Eye (tissue), 1 donor: ENCODE measurements around the gene ARHGEF3.

ENCODE experiments used
- DNase-seq: peaks from one replicate; pipeline ENCODE4 v3.0.0-alpha.2; 2015

The ARHGEF3 gene

GRCh38 chr3:56822501-56822900 is 20.8 kb upstream of the ARHGEF3 start:
- DNase-seq, result no peak

DNA sequence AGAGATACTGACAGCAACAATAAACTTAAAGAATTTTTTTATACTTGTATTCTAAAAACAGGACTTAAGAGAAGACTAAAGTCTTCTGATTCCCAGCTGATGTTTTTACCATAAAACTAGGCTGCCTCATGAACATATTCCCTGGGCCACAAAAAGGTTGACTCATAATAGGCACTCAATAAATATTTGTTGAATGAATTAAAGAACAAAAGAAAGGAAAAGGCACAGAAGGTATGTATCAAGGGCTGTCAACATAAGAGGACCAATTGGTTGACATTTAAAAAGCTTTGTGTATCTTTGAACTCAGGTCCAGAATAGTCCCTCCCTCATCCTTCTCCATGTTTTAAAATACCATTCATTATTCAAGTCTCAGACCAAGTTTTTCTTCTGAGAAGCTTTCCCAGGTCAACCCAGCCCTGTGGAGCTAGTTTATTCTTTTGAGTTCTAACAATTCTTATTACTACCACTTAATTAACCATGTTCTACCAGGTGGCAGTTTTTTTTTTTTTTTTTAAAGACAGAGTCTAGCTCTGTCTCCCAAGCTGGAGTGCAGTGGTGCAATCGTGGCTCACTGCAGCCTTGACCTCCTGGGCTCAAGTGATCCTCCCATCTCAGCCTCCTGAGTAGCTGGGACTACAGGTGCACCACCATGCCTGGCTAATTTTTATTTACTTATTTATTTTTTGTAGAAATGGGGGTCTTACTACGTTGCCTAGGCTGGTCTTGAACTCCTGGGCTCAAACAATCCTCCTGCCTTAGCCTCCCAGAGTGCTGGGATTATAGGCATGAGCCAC is 17.5 kb upstream of the ARHGEF3 start:
- no peak for DNase-seq

DNA sequence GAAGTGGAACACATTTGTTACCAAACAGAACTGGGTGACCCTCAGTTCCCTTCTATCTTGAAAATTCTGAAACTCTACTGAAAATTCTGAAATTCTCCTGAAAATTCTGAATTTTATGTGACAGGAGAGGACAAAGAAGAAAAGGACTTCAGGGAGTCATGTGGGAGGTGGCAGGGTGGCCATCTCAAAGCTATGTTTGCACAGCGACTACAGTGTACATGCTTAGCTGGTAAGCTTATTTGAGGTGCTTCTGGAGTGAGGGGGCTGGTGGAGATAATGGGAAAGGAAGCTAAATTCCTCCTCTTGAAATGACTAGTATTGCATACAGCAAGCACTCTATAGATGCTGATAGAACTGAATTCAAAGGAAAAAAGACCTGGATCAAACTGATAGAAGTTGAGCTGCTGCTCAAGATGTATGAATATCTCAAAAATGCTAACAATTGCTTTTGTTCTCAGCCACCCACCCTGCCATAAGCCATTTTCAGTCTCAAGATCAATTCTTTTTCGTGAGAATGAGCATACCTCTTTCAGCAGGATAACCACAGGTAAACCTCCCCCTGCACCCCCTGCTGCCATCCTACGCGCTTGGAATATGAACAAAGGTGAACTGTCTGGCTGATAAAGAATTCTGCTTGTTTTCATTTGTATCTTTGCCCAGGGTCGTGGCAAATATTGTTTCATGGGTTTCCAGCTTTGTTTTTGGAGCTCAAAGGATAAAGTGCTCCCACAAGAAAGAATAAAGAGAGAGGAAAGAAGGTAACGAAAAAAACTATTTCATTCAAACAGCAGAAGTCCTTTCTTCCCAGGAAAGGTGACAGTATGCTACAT is 16.6 kb upstream of the ARHGEF3 start:
- no peak for DNase-seq

DNA sequence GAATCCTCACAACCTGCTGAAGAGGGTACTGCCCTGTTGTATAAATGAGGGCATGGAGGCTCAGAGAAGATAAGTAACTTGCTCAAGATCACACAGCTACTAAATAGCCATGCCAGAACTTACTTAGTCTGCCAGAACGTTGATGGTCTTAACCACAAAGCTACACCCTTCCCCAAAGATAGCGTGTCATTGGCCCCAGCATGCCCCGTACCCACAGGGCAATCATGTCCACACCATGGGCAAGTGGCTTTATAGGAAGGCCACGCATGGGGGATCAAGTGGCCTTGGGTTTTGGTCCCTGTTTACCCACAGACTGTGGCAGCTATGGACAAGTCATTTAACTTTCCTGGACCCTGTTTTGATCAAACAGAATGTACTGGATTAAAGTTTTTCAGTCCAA is 15.9 kb upstream of the ARHGEF3 start:
- no peak for DNase-seq

- no peak for DNase-seq
Measured at GRCh38 chr3:56816061-56816460, 14.3 kb upstream of the ARHGEF3 start.

DNA sequence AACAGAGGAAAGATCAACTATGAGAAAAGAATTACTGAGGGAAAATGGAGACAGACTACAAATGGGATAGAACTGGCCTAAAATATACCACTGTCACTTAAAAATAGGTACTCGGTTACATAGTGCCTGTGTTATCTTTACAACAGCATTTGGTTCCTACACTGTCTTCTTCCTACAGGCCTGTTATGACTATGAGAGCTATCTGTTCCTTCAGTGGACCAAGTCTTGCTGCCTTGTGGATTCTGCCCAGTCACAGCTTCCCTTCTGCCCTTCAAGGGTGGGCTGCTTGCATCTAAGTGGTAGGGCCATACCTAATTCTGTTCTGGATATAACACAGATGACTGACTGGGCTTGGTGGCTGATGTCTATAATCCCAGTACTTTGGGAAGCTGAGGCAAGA is 13.8 kb upstream of the ARHGEF3 start:
- no peak for DNase-seq

DNA sequence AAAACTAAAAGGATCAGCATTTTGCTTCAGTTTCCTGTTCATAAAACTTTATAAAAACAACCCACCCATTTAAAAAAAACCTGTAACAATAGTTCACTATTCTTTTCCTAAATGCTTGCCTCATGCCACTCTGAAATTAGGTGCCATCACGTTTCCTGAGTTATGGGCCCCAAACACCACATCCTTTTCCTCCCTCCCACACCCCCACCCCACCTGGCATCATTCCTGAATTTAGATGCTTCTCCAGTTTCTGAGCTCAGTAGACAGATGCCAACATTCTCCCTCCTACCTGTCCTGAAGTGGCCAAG is 11.9 kb upstream of the ARHGEF3 start:
- no peak for DNase-seq

DNA sequence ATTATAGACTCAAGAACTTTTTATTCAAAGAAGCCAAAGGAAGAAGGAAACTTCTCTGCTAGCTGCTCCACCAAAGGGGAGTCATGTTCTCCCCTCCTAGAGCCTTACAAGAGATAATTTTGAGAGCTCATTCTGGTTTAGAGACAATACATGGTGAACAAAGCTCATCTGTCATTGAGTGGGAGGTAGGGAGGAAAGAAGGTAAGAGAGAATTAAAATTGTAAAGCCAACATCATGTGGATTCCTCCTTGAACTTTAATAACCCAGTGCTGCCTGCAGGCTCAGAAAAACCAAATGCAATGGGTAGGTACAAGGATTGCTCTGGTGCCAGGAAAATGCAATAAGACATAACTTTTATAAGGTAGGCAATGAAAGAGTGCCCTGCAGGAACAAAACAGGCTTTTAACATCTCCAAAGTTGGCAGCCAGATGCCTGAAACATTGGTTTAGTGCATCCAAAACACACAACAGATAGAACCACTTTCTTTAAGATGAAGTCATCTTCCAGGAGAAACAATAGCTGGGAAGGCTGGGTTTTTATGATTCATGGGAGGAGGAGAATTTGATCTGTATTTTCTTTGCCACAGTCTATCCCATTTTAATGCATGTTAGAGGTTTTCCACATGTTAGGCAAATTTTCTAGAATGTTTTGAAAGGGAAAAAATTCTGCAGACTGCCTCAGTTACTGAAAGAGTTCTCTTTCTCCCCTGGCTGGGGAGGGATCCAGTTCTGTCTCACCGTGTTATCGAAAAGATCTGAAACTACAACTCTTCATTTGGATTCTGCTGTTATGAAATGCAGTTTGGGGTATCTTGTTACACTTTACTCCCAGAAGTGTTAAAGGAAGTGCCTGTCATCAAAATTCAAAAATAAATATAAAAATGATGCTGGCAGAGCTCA is 11.3 kb upstream of the ARHGEF3 start:
- DNase-seq, result no peak

DNA sequence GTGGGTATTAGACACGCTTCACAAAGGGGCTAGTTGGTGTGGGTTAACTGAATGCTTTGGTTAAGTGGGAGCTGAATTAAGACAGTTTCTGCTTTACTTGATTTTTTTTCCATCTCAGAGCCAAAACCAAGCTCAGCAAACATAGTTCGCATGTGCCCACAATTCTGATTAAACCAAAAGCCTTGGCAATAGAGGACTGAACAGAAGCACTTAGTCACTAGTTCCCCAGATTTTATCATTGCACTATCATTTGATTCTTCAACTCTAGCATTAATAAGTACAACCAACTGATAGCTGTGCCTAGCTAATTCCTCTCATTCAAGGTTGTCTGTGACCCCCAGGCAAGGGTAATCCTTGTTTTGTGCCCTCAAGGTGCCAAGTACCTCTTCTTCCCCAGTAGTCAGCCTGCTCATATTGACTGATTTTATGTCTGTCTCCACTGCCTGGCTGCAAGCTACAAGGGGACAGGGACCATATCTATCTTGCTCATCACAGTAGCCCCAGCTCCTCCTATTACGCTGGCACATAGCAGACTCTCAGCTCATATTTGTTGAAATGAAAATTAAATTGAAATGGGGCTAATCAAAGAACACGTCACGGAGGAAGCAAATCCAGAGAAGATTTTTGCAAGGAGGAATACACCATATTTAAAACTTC is 9.9 kb upstream of the ARHGEF3 start:
- no peak for DNase-seq

DNA sequence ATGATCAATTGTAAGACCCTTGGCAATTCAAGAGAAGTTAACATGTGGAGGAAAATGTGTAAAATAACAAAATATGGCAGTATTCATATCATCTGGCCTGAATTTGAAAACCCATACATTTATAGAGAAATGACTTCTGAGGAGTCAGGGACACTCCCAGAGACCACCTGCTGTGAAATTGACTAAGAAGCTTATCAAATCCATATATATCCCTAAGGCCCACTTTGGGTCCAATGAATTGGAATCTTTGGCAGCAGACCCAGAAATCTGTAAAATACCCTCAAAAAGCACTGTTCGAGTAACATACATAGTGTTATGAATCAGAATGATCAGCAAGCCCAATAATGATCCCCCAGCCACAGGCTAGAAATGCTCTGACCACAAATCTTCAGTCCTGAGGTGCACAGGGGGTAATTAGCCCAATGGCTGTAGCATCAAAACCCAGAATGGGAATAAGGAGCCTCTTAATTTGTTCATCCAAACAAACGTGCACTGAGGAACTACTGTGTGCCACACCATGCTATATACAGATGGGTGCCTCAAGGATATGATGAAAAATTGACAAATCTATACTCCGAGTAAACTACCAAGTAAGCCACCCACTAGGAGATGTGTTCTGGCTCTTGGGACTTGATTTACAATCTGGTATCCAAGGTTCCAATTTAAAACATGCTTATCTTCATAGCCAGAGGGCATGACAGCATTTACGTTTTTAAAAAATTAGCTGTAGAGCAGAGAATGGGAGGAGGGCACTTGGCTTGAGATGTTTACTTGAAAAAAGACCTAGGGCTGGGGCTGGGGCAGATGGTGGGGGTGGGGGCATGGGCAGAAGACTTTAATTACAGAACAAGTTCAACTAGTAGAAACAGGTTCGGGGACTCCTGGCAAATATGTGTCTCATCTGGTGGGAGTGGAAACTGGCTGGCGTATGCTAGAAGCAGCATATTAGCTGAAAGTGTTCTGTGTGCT is 9.1 kb upstream of the ARHGEF3 start:
- no peak for DNase-seq

GRCh38 chr3:56806407-56806806 is 4.7 kb upstream of the ARHGEF3 start:
- DNase-seq, result no peak

DNA sequence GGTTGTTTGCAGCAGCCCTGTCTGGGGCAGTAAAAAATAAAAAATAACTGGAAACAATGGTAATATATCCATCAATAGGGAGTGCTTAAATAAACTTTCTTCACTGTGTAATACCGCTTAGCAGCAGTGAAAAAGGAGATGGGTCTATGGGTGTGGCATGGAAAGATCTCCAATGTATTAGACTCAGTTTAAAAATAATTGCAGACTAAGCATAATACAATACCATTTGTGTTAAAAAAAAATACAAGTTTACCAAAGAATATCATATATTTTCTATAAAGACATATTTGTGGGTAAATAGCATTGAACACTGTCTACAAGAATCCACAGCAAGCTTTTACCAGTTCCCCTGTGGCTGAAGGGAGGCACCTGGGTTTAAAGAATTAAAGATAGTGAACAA is 1.0 kb upstream of the ARHGEF3 start:
- no peak for DNase-seq

DNA sequence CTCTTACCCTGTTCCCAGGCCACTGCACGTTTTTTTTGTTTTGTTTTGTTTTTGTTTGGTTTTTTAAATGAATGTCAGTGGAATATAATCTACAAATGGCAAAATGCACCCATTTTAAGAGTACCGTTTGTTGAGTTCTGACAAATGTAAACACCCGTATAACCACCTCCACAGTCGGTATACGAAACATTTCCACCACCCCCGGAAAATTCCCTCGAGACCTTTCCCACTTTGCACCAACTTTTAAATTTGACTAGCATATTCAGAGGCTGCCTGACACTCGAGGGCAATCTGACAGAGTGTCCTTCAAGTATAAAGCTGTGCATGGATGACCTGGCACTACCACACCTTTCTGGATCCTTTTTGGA is 613 bp upstream of the ARHGEF3 start:
- no peak for DNase-seq

DNA sequence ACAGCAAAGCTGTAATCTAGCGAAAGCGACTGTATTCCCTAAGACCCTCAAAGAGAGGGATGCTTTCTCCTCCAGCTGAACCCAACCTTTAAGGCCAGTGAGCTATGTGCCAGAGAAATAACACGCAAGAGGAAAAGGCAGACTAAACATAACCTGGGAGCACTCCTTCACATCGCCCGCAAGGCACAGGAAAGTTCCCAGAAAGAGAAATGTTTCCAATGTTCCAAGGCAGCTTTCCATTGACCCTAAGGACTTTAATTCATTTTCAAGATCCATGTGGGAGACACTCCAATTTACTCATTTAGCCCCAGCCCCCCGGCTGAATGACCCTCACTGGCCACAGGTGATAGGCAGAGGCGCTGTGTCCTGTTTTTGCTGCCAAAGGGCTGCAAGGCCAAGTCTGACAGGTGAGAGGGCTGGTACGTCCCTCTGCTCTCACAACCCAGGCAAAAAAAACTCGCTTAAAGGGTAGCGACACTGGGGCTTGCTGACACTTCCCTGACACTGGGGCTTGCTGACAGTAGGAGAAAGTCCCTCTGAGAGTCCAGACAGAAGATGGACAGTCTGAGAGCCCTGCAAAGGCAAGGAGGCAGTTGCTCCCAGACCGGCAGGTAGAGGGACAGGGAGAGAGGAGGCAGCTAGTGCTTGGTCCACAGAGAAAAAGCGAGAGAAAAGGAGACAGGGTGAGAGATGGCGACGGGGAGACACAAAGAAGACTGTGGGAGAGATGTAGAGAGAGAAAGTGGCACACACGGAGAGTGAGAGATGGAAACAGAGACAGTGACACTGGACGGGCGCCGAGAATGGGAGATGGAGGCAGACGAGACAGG is 702 bp downstream of the ARHGEF3 start:
- peak; percentile 60 for DNase-seq

GRCh38 chr3:56800130-56800831 is 1.5 kb downstream of the ARHGEF3 start:
- no peak for DNase-seq

GRCh38 chr3:56799251-56799882 is 2.4 kb downstream of the ARHGEF3 start:
- peak; percentile 89 for DNase-seq

GRCh38 chr3:56796996-56797395 is 4.8 kb downstream of the ARHGEF3 start:
- no peak for DNase-seq

DNA sequence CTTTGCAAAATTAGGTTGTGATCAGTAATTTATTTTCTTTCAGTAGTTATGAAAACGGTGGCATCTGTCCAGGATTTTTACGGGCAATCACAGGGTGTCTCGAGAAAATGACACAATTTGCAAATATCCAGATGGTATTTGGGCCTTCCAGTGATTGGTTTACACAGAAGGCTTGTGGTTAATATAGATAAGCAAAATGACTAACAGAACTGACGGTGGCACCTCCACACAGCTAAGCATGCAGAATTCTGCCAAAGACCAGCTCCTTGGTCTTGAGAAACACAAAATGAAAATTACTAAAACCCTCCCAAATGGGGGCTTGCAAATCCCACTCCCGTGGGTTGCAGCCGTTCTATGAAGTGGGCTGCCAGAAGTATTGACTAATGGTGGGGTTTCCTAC is 5.5 kb downstream of the ARHGEF3 start:
- no peak for DNase-seq

GRCh38 chr3:56795829-56796185 is 5.9 kb downstream of the ARHGEF3 start:
- DNase-seq, result no peak
